Activated CD4-positive, alpha-beta T cell treated with anti-CD3 and anti-CD28 coated beads, Interleukin-2, Interleukin-6, amounts not matched to agents 100 ng/mL and 50 ng/mL, durations not matched to agents 16 hours and 8 hours (primary cell): ENCODE results near the gene RLF.

Experiments used
- DNase-seq: peaks from one replicate; pipeline ENCODE4 v3.0.0-alpha.2; 2020

RLF gene

DNA sequence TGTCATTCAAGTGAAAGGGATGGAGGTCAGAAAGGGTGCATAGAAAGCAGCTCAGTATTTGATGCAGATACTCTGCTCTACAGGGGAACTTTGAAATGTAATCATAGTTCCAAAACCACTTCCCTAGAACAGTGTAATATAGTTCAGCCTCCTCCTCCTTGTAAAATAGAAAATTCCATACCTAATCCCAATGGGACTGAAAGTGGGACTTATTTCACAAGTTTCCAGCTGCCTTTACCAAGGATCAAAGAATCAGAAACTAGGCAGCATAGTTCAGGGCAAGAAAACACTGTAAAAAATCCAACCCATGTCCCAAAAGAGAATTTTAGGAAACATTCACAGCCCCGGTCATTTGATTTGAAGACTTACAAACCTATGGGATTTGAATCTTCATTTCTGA is 78.4 kb downstream of the RLF start:
- no peak for DNase-seq

DNA sequence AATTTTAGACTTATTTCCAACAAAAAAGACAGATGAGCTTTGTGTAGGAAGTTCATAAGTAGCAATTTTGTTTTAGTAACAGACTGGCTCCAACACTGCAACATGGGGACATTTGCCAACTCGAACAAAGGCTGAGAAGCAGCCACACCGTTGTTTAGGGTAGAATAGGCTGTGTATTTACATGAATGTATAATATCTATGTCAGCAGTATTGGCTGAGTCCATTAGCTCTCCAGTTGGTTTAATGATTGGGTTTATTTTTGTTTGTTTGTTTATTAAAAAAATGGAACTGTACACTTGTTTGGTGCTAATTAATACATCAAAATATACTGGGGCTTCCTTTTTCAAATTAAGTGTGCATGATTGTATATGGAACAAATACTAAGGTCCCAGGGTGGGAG is 79.2 kb downstream of the RLF start:
- no peak for DNase-seq

DNA sequence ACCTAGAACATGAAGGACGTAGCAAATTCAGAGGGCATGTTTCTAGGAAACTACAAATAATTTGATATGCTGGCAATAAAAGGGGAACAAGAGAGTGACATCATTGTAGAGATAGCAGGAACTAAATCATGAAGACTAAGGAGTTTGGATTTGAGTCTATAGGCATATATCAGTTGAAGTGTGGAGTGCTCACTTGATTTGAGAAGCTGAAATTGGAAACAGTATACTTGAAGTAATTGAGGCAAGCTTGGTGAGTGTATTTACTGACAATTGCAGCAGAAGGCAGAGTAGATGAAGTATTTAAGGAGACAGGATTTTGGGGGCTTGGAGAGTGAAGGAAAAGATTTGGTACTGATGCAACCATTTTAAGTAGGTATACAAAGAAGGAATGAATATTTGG is 80.2 kb downstream of the RLF start:
- peak; percentile 33 for DNase-seq

- no peak for DNase-seq
These were observed 82.2 kb downstream of the RLF start for GRCh38 chr1:40243351-40243750.

DNA sequence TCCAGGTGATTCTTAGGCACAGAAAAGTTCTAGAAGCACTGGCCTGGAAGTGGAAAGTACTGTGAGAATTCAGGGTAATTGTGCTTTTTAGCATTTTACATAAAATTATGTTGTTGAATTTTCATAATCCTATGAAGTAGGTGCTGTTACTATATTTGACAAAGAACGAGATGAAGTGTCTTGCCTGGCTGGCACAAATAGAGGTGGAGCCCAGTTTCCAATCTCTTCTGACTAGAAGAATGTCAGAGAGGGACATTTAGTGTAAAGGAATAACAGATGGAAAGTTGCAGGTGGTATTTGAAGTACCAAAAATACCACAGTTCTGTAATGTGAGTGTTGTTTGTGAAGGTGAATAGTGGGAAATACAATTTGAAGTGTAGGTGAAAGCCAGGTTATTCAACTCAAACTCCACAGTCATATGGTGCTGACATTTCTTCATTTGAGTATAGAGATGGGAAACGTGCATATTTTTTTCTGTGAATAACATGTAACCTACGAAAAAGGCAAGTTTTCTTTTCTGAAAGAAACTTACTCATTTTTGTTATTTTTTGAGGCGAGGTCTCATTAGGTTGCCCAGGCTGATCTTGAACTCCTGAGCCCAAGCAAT is 83.1 kb downstream of the RLF start:
- no peak for DNase-seq

DNA sequence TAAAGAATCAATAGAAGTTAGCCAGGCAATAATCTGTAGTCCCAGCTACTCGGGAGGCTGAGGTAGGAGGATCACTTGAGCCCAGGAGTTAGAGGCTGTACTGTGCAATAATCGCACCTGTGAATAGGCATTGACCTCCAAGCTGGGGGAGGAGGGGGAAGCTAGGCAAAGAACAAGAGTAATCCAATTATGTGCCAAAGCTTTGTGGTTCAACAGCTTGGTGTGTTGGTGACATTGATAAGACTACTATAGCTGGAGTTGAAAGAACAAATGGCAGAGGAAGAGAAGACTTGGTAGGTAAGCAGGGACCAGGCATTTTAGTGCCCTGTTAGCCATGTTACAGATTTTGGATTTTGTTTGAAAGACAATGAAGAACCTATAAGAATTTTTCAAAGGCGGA is 84.5 kb downstream of the RLF start:
- no peak for DNase-seq

DNA sequence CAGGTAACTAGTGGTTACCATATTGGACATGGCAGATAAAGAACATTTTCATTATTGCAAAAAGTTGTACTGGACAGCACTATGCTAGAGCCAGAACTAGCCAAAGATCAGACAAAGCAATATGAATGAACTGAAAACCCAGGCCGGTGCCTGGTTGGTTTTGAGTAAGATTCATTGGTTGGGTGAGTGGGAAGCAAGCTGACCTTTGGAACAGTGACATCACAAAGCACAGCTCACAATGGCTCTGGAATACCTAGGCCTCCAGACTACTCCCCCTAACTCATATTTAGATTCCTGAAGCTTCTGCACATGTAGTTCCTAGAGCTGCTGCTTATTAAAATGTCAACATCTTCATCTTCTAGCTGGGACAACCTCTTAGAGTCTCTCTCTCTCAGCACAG is 86.5 kb downstream of the RLF start, which contains the start of gene TMCO2:
TMCO2 (plus strand) TSS at position 283 of the 400 bp plus-strand sequence; CDS start at position 340, 57 bp downstream.
- no peak for DNase-seq

- DNase-seq = no peak
These were observed 87.2 kb downstream of the RLF start for GRCh38 chr1:40248412-40248811.

GRCh38 chr1:40251456-40251855 is 90.3 kb downstream of the RLF start:
- DNase-seq = no peak

- no peak for DNase-seq
These were observed 91.4 kb downstream of the RLF start for GRCh38 chr1:40252601-40253000.

DNA sequence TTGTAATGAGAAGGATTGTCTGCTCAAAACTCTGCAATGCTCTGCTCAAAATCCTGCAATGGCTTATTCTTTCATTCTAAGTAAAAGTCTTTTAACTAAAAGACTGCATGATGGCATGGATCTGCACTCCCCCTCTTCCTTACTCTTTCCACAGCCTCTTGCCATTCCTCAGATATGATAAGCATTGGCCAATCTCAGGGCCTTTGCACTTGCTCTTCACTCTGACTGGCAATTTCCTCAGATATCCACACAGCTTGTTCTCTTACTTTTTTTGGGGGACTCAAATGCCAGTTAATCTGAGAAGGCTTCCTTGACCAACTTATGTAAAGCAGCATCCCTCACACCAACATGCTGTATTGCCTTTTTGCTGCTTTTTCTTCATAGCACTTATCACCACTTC is 94.0 kb downstream of the RLF start:
- DNase-seq = no peak

GRCh38 chr1:40256401-40257084 is 95.4 kb downstream of the RLF start:
- no peak for DNase-seq

- DNase-seq = no peak
These were observed 96.1 kb downstream of the RLF start for GRCh38 chr1:40257313-40257687.

GRCh38 chr1:40257688-40258444 is 96.7 kb downstream of the RLF start, which contains the start of gene ZMPSTE24:
ZMPSTE24 (plus strand) TSS chr1:40258236; CDS start chr1:40258272, 36 bp downstream.
- peak; percentile 98 for DNase-seq

DNA sequence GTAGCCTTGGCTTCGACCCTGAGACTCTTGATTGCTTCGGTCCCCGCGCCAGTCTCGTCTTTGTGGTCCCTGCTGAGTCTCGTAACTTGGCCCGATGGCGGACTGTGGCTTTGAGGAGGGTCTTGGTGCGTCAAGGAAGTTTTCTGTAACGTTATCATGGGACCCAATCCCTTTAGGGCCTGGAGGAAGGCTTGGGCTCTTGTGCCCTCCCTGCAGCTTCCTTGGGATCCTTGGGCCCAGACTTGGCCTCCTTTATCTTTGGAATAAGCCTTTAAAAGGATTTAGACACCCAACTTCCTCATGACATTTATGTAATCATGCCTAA is 97.2 kb downstream of the RLF start:
- no peak for DNase-seq

DNA sequence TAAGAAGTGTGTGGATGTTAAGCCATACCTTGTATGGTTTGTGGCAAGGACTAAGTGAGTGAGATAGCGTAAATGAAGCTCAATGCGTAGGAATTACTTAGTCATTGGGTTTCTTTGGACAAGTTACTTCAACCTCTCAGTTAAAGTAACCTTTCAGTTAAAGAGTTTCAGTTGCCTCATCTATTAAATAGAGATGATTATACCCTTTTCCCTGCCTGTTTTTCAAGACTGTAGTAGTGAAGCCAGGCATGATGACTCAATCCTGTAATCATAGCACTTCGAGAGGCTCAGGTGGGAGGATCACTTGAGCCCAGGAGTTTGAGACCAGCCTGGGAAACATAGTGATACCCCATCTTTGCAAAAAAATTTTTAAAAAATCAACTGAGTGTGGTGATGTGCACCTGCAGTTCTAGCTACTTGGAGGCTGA is 103.2 kb downstream of the RLF start:
- peak; percentile 71 for DNase-seq

DNA sequence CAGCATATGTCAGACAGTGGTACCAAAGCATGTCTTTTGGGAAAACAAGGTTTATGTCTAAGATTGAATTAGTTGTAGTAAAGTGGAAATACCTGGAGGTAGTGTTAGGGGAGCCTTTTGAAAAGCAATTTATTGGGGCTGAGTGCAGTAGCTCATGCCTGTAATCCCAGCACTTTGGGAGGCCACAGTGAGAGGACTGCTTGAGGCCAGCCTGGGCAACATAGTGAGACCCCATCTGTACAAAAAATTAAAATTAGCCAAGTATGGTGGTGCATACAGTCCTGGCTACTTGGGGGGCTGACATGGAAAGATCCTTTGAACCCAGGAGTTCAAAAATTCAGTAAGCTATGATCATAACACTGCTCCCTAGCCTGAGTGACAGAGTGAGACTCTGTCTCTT is 104.1 kb downstream of the RLF start:
- DNase-seq = no peak

DNA sequence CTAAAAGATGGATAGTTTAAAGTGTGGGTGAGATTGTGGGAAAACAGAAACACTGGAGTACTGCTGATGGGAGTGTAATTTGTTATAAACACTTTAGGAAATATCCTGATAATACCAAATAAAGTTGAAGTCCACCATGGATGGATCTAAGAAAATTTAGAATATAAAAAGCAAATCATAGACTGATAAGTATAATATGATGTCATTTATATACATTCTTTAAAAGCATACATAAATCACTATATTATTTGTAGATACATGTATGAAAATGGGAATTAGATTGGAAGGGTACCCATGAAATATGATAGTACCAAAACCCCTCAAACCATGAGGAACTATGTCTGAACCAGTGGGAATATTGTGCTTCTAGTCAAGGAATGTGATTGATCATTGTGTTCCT is 104.7 kb downstream of the RLF start:
- no peak for DNase-seq

DNA sequence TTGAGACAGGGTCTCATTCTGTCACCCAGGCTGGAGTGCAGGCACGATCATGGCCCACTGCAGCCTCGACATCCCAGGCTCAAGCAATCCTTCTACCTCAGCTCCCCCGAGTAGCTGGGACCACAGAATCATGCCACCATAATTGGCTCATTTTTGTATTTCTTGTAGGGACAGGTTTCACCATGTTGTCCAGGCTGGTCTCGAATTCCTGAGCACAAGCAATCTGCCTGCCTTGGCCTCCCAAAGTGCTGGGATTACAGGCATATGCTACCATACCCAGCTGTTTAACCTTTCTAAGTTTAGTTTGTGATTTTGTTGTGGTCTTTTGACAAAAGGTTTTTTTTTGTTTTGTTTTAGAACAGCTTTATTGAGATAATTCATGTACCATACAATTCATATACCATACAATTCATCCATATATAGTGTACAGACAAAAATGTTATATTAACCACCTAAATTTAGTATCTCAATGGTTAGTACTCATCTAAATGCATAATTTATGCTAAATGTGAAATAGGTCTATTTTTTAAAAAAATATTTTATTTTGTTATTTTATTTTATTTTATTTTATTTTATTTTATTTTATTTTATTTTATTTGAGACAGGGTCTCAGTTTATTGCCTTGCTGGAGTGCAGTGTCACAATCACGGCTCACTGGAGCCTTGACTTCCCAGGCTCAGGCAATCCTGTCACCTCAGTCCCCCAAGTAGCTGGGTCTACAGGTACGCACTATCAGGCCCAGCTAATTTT is 105.8 kb downstream of the RLF start:
- DNase-seq = no peak

GRCh38 chr1:40267767-40268187 is 106.6 kb downstream of the RLF start:
- no peak for DNase-seq

GRCh38 chr1:40268211-40268610 is 107.0 kb downstream of the RLF start:
- no peak for DNase-seq

DNA sequence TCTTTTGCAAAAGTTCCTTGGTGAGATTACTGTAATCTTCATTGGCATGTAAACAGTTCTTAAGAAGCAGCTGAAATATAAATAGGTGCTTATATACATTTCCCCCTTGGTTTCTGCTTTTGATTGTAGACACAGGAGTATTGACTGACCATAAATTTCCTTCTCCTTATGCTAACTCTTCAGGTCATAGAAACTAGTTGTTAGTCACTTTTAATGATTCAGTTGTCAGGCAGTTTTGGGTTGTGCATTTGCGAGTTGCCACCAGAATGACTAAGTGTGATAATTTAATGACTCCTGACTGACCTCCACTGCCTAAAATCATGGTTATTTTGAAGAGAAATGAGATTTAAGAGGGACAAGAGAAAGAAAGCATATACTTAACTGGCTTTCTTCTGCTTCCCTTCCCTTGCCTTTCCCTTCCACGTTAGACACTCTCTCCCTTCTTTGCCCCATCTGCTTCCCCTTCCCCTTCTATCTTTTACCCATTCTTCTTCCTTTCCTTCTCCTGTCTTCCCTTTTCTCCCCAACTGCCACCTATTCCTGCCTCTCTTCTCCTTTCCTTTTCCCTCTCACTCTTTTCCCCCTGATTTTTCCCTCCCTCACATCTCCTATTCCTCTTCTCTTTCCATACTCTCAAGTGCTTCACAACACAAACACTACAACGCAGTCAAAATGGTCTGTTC is 109.1 kb downstream of the RLF start:
- DNase-seq = peak; percentile 69
